Body of pancreas (tissue), 4 donors: ENCODE measurements around the gene NDST3. TPM values are rescaled to one million over a fixed set of nuclear protein-coding genes. Genes with fewer than 3 reads are reported as not detected.

ENCODE experiments used
- ATAC-seq: fragments of 150-250 bp; one replicate; pipeline ENCODE4 v1.9.1; 2016
- DNase-seq, 4 donors: peaks; one replicate each; pipeline ENCODE4 v3.0.0-alpha.2; 2019
- H3K27ac ChIP-seq, 4 donors: fragments of 200-600 bp; sonication (generic); 1 replicate in 3 of 4; 2 replicates in 1 of 4; pipeline versions ENCODE4 v1.5.1 to v1.6.1; 2016 to 2019; ENCODE audit warnings: mild to moderate bottlenecking in 1 of 4, mixed read lengths in 1 of 4, moderate library complexity in 1 of 4
- H3K27me3 ChIP-seq, 2 donors: fragments of 200-600 bp; sonication (generic); one replicate each; pipeline ENCODE4 v1.6.0; 2016; ENCODE audit warnings: mild to moderate bottlenecking in 1 of 2
- H3K36me3 ChIP-seq, 2 donors: fragments of 200-600 bp; sonication (generic); replicated peaks in 1 of 2; 2 replicates each; pipeline ENCODE4 v1.5.1; 2016; ENCODE audit warnings: low read depth in 2 of 2; ENCODE audit not compliant: insufficient read depth in 1 of 2
- H3K4me1 ChIP-seq: fragments of 200-600 bp; sonication (generic); one replicate; pipeline ENCODE4 v1.6.0; 2016
- H3K4me3 ChIP-seq, 2 donors: fragments of 200-600 bp; sonication (generic); 1 replicate in 1 of 2; 2 replicates in 1 of 2; pipeline ENCODE4 v1.5.1; 2016 to 2019
- H3K9me3 ChIP-seq, 3 donors: fragments of 200-600 bp; sonication (generic); 1 replicate in 2 of 3; 2 replicates in 1 of 3; pipeline ENCODE4 v1.5.1; 2016
- CTCF ChIP-seq, 7 experiments: fragments of 450-650 bp in 4 of 7; fragments of 200-600 bp in 3 of 7; sonication (generic) in 3 of 7; IDR thresholded peaks; one replicate each; pipeline ENCODE4 v1.5.1; 2016 to 2019; ENCODE audit warnings: antibody characterized with exemption in 7 of 7
- POLR2A ChIP-seq, 3 donors: fragments of 450-650 bp; IDR thresholded peaks; one replicate each; pipeline ENCODE4 v1.6.1; 2016; ENCODE audit warnings: antibody characterized with exemption in 3 of 3, mild to moderate bottlenecking in 2 of 3
- WGBS, 2 donors: methylation state at CpG; one replicate each; pipeline ENCODE4 v1.1.5; 2017; 5-methylcytosine and 5-hydroxymethylcytosine counted together
- intact Hi-C: fragments of 100-400 bp; cut with DNase I; formaldehyde crosslinking; loops from one replicate; pipeline ENCODE4 v1.15.1; 2023
- total RNA-seq, 2 donors: library from RNA; depleted of rRNA; stranded (reverse); fragments of >200 nt; gene quantifications; one replicate each; pipeline ENCODE4 v1.1.0, GENCODE V29; 2016

The NDST3 gene
- total RNA-seq, 2 donors from 2014 or later = not detected

DNA sequence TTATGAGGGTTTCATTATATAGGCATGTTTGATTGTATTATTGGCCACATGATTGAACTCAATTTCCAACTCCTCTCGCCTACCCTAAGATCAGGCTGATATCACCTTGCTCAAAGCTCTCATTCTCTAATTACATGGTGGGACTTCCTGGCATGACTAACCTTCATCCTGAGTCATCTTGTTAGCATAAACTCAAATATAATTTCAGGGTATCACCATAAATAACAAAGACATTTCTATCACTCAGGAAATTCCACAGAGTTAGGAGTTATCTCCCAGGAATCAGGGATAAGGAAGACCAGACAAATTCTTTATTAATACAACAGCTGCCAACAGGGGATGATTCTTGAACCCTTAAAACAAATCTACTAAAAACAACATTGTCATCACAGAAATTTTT lies 90.7 kb downstream of the NDST3 start:
- DNase-seq = no peak
- Histone ChIP-seq H3K36me3 (no peaks in the 10 kb centered on the region), H3K27ac (no peak overlapping the region), H3K4me3 (no peak overlapping the region), H3K9me3 (no peaks in the 10 kb centered on the region), H3K4me1 (no peaks in the 10 kb centered on the region), H3K27me3 (no peaks in the 10 kb centered on the region)
- 88% methylated on average over 1 of the region's 1 CpG for WGBS, 2 donors
- TF ChIP-seq POLR2A (IDR thresholded peaks at IDR 0.05) (no peak), CTCF (IDR thresholded peaks at IDR 0.05) (no peak)
- intact Hi-C loops = no loop called here
- ATAC-seq = no peak

DNA sequence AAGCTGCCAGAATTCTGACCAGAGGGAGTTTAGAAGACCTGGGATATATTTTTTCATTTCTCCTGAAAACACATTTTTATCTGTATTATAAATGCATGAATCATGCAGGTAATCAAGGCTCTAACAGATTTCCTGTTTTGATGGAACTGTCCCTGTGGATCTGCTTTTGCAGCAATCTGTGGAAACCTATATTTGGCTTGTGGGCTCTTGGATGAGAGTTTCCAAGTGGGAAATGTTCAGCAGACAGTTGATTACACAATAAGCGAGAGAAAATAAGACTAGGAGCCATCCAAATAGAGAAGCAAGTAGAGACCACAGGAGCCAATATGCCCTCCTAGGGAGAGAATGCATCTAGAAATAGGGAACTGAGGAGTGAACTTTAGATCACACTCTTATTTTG lies 105.0 kb downstream of the NDST3 start:
- Histone ChIP-seq H3K4me3 (no peak overlapping the region), H3K4me1 (no peaks in the 10 kb centered on the region), H3K27me3 (no peaks in the 10 kb centered on the region), H3K9me3 (no peaks in the 10 kb centered on the region), H3K36me3 (no peaks in the 10 kb centered on the region), H3K27ac (no peak overlapping the region)
- 77 to 95% methylated on average over 1 of the region's 1 CpG for WGBS, 2 donors
- no peak for ATAC-seq
- intact Hi-C loops = no loop called here
- no peak for DNase-seq
- TF ChIP-seq POLR2A (IDR thresholded peaks at IDR 0.05) (no peak), CTCF (IDR thresholded peaks at IDR 0.05) (no peak)

- DNase-seq (no peak), ATAC-seq (no peak)
- Histone ChIP-seq H3K36me3 (no peaks in the 10 kb centered on the region), H3K4me3 (no peak overlapping the region), H3K9me3 (no peaks in the 10 kb centered on the region), H3K27me3 (no peaks in the 10 kb centered on the region), H3K27ac (no peak overlapping the region), H3K4me1 (no peaks in the 10 kb centered on the region)
- intact Hi-C loops = no loop called here
- TF ChIP-seq CTCF (IDR thresholded peaks at IDR 0.05) = no peak
- no peak for TF ChIP-seq POLR2A (IDR thresholded peaks at IDR 0.05)
- 45 to 76% methylated on average over 3 to 4 of the region's 4 CpGs for WGBS, 2 donors
Measured at GRCh38 chr4:118141240-118141639, 107.0 kb downstream of the NDST3 start.

- Histone ChIP-seq H3K27me3 (no peaks in the 10 kb centered on the region), H3K27ac (no peak overlapping the region), H3K9me3 (no peaks in the 10 kb centered on the region), H3K4me3 (no peak overlapping the region), H3K36me3 (no peaks in the 10 kb centered on the region), H3K4me1 (no peaks in the 10 kb centered on the region)
- WGBS, 2 donors = 80 to 84% methylated on average over 5 of the region's 5 CpGs
- intact Hi-C loops = no loop called here
- ATAC-seq (no peak), DNase-seq (no peak)
- TF ChIP-seq CTCF (IDR thresholded peaks at IDR 0.05) = no peak
- TF ChIP-seq POLR2A (IDR thresholded peaks at IDR 0.05) = no peak
Measured at GRCh38 chr4:118154649-118155048, 120.4 kb downstream of the NDST3 start.

DNA sequence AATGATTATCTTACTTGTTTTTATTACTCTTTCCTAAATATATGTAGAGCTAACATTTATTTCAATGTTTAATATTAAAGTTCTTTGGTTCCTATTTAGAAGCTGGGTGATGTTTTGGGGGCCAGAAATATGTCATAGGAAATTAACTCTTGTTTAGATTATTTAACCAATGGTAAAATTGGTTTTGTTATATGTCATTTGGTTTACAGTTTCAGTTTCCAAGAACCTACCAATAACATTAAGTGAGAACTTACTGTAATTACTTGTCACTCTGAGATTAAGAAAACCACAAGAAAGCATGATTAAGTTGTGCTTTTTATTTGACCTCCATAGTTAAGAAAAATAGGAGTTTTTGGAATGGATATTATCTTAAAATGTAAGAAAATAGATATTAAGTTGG lies 121.2 kb downstream of the NDST3 start:
- H3K27ac ChIP-seq = no peak overlapping the region
- no peaks in the 10 kb centered on the region for H3K4me1 ChIP-seq
- H3K9me3 ChIP-seq = no peaks in the 10 kb centered on the region
- no peak for ATAC-seq
- intact Hi-C loops = no loop called here
- DNase-seq = no peak
- no peaks in the 10 kb centered on the region for H3K36me3 ChIP-seq
- no peaks in the 10 kb centered on the region for H3K27me3 ChIP-seq
- H3K4me3 ChIP-seq = no peak overlapping the region
- TF ChIP-seq POLR2A (IDR thresholded peaks at IDR 0.05) = no peak
- TF ChIP-seq CTCF (IDR thresholded peaks at IDR 0.05) = no peak
